Osteoblast (primary cell): ENCODE measurements around the gene HGS. TPM values are rescaled to one million over a fixed set of nuclear protein-coding genes. Genes with fewer than 3 reads are reported as not detected.
"Not testable (repeated sequence)": the region's sequence is repeated elsewhere in the genome, so short reads cannot be mapped to it uniquely, and the experiment has no call there.

Experiments
- DNase-seq: peaks from one replicate; pipeline ENCODE4 v3.0.0; 2011; ENCODE audit warnings: low spot score, mixed read lengths; ENCODE audit not compliant: insufficient read length; ENCODE audit errors: missing footprints
- H2AFZ ChIP-seq: 2 replicates; pipeline ENCODE4 v1.6.0; 2011; ENCODE audit warnings: mild to moderate bottlenecking, low read length
- H3K27ac ChIP-seq: 2 replicates; pipeline ENCODE4 v1.5.1; 2011; ENCODE audit warnings: mild to moderate bottlenecking, low read depth, low read length, moderate library complexity
- H3K27me3 ChIP-seq: 2 replicates; pipeline ENCODE4 v1.6.0; 2012; ENCODE audit warnings: mild to moderate bottlenecking, control low read depth, inconsistent platforms, low read length, moderate library complexity; ENCODE audit not compliant: insufficient read depth
- H3K36me3 ChIP-seq: 2 replicates; pipeline ENCODE4 v1.5.1; 2011; ENCODE audit warnings: mild to moderate bottlenecking, low read length, control low read depth, moderate library complexity; ENCODE audit not compliant: insufficient read depth
- H3K4me1 ChIP-seq: 2 replicates; pipeline ENCODE4 v1.5.1; 2011; ENCODE audit warnings: mild to moderate bottlenecking, low read length, control low read depth, moderate library complexity; ENCODE audit not compliant: insufficient read depth
- H3K4me2 ChIP-seq: 2 replicates; pipeline ENCODE4 v1.6.0; 2011; ENCODE audit warnings: mild to moderate bottlenecking, low read length; ENCODE audit not compliant: insufficient read depth
- H3K4me3 ChIP-seq: fragments of 200-600 bp; sonication (generic); 3 replicates; pipeline ENCODE4 v1.5.1; 2012; ENCODE audit warnings: mild to moderate bottlenecking, low read length, inconsistent platforms; ENCODE audit not compliant: insufficient read depth
- H3K79me2 ChIP-seq: 2 replicates; pipeline ENCODE4 v1.6.0; 2012; ENCODE audit warnings: mild to moderate bottlenecking, low read length, control low read depth, inconsistent platforms; ENCODE audit not compliant: insufficient read depth
- H3K9me3 ChIP-seq: 2 replicates; pipeline ENCODE4 v1.5.1; 2011; ENCODE audit warnings: low read depth, low read length, control low read depth
- H4K20me1 ChIP-seq: 2 replicates; pipeline ENCODE4 v1.6.0; 2012; ENCODE audit warnings: mild to moderate bottlenecking, low read length, control low read depth; ENCODE audit not compliant: insufficient read depth
- total RNA-seq: library from RNA; depleted of rRNA; stranded (reverse); fragments of >200 nt; gene quantifications from 2 replicates; pipeline ENCODE4 v1.2.3, GENCODE V29; 2012
- TF ChIP-seq, protein P1 (sequence below): IDR thresholded peaks from 2 replicates; pipeline ENCODE4 v1.5.1; 2011; ENCODE audit warnings: mild to moderate bottlenecking, low read depth, low read length, moderate library complexity; ENCODE audit errors: extremely low read depth

Gene HGS
- total RNA-seq, 1 donor: 110 TPM

DNA sequence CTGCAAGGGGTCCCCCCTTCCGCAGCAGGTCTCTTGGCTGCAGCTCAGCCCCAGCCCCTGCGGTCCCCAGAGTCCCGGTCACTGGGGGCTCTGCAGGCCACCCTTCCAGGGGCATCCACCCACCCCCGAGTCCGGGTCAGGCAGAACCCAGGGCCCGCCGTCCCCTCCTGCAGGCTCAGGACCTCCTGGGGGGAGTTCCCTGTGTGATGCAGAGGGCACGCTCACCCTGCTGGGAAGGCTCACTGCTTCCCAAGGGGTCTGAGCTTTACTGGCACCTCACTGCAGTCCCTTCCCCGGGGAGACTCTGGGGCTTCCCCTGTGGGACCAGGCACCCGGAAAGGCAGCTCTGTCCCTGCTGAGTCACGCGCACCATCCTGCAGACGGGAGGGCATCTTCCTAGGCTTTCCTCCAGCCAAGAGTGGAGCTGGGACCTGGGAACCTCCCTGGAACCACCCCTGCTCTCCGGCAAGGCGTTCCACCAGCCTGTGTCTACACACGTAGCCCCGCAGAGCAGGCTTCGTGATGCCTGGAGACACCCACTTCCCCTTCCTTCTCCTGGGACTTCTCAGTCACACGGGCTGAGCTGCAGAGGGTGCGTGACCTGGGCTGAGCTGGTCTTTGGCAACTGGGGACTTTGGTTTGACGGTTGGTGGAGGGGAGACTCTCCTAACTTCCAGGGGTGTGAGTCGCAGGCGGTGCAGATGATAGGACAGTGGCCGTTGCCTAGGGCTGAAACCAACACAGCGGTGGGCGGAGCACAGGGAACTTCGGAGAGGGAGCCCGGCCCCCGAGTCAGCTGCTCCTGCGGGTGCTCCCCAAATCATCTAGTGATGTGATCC is 51.7 kb downstream of the HGS start:
- Histone ChIP-seq H3K4me2 (peak overlapping the region; percentile 84), H4K20me1 (no peaks in the 10 kb centered on the region), H2AFZ (peak overlapping the region; percentile 90), H3K27ac (peak overlapping the region; percentile 47), H3K9me3 (no peaks in the 10 kb centered on the region), H3K36me3 (no peaks in the 10 kb centered on the region), H3K27me3 (peaks cover 3% of the 10 kb centered on the region), H3K4me1 (peaks cover 22% of the 10 kb centered on the region), H3K79me2 (no peaks in the 10 kb centered on the region), H3K4me3 (peak overlapping the region; percentile 59)
- TF ChIP-seq, protein P1, sequence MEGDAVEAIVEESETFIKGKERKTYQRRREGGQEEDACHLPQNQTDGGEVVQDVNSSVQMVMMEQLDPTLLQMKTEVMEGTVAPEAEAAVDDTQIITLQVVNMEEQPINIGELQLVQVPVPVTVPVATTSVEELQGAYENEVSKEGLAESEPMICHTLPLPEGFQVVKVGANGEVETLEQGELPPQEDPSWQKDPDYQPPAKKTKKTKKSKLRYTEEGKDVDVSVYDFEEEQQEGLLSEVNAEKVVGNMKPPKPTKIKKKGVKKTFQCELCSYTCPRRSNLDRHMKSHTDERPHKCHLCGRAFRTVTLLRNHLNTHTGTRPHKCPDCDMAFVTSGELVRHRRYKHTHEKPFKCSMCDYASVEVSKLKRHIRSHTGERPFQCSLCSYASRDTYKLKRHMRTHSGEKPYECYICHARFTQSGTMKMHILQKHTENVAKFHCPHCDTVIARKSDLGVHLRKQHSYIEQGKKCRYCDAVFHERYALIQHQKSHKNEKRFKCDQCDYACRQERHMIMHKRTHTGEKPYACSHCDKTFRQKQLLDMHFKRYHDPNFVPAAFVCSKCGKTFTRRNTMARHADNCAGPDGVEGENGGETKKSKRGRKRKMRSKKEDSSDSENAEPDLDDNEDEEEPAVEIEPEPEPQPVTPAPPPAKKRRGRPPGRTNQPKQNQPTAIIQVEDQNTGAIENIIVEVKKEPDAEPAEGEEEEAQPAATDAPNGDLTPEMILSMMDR: no peak
- DNase-seq: peak; percentile 98

GRCh38 chr17:81737947-81738800 is 54.4 kb downstream of the HGS start:
- Histone ChIP-seq H3K36me3 (no peaks in the 10 kb centered on the region), H3K27ac (no peak overlapping the region), H3K27me3 (peaks cover 10% of the 10 kb centered on the region), H3K4me2 (no peak overlapping the region), H3K79me2 (no peaks in the 10 kb centered on the region), H4K20me1 (no peaks in the 10 kb centered on the region), H3K4me3 (no peak overlapping the region), H3K9me3 (no peaks in the 10 kb centered on the region), H3K4me1 (peaks cover 11% of the 10 kb centered on the region), H2AFZ (no peak overlapping the region)
- TF ChIP-seq, protein P1: no peak
- DNase-seq: peak; percentile 58

DNA sequence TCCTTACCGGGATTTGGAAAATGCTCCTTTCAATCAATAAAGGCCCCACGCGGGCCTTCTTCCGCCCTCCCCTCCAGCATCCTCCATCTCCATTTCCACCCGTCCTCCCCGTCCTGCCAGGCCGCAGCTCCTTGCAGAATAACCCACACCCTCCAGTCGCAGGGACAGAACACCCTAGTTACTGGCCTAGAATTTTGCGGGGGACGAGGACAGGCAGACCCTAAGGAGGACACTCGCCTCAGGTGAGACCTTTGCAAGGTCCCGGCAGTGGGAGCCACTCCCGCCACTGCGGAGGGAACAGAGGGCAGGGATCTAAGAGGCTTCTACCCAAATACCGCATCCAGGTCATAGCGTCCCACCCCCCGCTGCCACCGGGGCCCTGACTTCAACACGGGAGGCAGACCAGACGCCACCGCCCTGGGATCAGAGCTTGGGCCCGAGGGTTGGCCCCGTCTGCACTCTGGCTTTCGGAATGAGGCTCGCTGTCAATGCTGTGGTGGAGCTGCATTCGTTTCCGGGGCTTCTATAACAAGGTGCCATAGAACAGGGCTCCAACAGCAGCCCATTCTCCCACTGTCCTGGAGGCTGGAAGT is 55.1 kb downstream of the HGS start:
- Histone ChIP-seq H3K79me2 (no peaks in the 10 kb centered on the region), H3K27me3 (peaks cover 10% of the 10 kb centered on the region), H3K27ac (no peak overlapping the region), H3K4me2 (no peak overlapping the region), H3K4me3 (no peak overlapping the region), H3K36me3 (no peaks in the 10 kb centered on the region), H4K20me1 (no peaks in the 10 kb centered on the region), H2AFZ (no peak overlapping the region), H3K9me3 (no peaks in the 10 kb centered on the region), H3K4me1 (peaks cover 11% of the 10 kb centered on the region)
- DNase-seq: peak; percentile 62
- TF ChIP-seq, protein P1: no peak

- H3K4me3 ChIP-seq, H3K27ac ChIP-seq, DNase-seq, H2AFZ ChIP-seq, H3K9me3 ChIP-seq, H3K79me2 ChIP-seq, H3K36me3 ChIP-seq, H4K20me1 ChIP-seq, H3K4me2 ChIP-seq: not testable (repeated sequence)
- Histone ChIP-seq H3K4me1 (peaks cover 11% of the 10 kb centered on the region), H3K27me3 (peaks cover 10% of the 10 kb centered on the region)
Observed at GRCh38 chr17:81739593-81739992, 55.8 kb downstream of the HGS start.
